ENCODE measurements around the gene CACNG3.

Gene CACNG3

DNA sequence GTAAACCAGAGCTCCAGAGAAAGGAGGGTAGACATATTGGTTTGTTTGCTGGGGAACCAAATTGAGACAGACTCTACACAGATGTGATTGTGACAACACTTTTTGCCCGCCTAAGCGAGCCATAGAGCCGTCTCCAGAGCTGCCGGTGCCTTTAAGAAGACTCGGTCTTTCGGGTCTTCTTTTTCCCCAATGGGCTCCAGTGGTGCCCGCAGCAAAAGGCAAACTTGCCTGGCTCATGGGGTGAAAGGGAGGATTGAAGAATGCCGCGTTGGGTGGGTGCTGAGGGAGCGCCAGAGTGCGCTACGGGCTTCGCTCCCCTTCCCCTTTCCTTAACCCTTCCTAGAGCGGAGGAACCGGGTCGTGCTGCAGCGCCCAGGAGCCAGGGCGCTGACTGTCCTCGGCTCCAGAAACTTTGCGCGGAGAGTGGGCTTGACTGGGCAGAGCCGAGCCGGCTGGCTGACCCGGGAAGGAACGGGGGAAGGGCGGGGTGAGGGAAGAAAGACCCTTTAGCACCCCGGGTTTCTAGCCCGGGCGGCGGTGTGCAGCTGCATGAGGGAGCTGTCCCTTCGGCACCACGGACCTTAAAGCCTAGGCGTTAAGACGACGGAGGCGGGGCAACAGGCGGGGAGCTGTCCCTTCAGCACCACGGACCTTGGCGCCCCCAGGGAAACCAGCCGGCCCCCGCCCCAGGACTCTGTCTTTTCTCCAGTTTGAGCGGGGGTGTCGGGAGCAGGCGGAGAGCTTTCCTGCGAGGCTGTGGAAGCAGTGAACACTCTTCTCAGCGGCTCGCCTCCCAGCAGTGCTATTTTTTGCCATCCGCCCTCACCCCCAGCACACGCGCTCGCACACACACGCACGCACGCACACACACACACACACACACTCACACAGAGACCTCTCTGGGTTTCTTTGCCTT lies at the start of gene CACNG3:
Gene CACNG3 (plus strand): TSS at position 880 of the 916 bp plus-strand sequence. CDS start 420 bp downstream, outside the sequence.
- Histone ChIP-seq H3K27ac (no peak within 1 kb of the TSS), H3K9me3 (ENCODE audit: severe bottlenecking) (no peaks in the 10 kb centered on the region), H3K27me3 (ENCODE audit: insufficient read depth, low read depth, severe bottlenecking) (peaks cover 5% of the 10 kb centered on the region), H3K36me3 (no peaks in the 10 kb centered on the region), H3K4me3 (ENCODE audit: low read depth, low read length) (peak within 1 kb of the TSS; percentile 63)
- TF ChIP-seq, protein P1, sequence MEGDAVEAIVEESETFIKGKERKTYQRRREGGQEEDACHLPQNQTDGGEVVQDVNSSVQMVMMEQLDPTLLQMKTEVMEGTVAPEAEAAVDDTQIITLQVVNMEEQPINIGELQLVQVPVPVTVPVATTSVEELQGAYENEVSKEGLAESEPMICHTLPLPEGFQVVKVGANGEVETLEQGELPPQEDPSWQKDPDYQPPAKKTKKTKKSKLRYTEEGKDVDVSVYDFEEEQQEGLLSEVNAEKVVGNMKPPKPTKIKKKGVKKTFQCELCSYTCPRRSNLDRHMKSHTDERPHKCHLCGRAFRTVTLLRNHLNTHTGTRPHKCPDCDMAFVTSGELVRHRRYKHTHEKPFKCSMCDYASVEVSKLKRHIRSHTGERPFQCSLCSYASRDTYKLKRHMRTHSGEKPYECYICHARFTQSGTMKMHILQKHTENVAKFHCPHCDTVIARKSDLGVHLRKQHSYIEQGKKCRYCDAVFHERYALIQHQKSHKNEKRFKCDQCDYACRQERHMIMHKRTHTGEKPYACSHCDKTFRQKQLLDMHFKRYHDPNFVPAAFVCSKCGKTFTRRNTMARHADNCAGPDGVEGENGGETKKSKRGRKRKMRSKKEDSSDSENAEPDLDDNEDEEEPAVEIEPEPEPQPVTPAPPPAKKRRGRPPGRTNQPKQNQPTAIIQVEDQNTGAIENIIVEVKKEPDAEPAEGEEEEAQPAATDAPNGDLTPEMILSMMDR (IDR thresholded peaks at IDR 0.05; ENCODE audit: low read depth, low read length), result no peak
- peak; percentile 46 for DNase-seq

DNA sequence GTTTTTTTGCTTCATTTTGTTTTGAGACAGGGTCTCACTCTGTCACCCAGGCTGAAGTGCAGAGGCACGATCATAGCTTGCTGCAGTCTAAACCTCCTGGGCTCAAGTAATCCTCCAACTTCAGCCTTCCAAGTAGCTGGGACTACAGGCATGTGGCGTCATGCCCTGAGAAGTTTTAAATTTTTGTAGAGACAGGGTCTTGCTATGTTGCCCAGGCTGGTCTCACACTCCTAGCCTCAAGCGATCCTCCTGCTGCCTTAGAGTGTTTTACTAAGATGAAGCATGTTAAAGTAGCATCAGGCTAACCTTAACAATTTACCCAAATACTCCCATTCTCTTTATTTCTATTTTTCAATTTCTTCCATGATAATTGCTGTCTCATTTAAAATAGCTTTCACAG lies 49.2 kb upstream of the CACNG3 start:
- Histone ChIP-seq H3K27me3 (ENCODE audit: insufficient read depth, low read depth, severe bottlenecking) (no peaks in the 10 kb centered on the region), H3K9me3 (ENCODE audit: severe bottlenecking) (no peaks in the 10 kb centered on the region), H3K36me3 (no peaks in the 10 kb centered on the region), H3K4me3 (ENCODE audit: low read depth, low read length) (no peak overlapping the region), H3K27ac (no peak overlapping the region)
- TF ChIP-seq, protein P1 (IDR thresholded peaks at IDR 0.05; ENCODE audit: low read depth, low read length), result no peak
- no peak for DNase-seq

DNA sequence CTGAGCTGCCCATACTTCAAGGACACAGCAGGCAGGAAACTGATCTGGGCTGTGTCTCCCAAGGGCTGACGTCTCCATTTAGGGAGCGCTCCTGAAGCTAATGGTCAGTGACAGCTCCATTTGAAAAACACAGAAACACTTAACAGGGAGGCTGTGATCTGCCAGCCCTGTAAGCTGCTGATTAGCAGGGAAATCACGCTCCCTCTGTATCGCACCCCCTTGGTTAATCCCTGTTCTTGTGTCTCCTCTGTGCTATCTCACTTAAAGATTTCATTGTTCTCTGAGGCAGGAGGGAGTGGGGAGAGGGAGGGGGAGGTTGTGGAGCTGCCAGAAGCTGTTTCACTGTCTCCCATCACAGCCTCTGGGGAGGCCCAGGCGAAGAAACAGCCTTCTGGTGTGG lies 47.4 kb upstream of the CACNG3 start:
- TF ChIP-seq, protein P1 (IDR thresholded peaks at IDR 0.05; ENCODE audit: low read depth, low read length), result no peak
- H3K4me3 ChIP-seq (ENCODE audit: low read depth, low read length), result no peak overlapping the region
- no peak overlapping the region; the same call in 1 of the 2 replicates for H3K27ac ChIP-seq
- no peaks in the 10 kb centered on the region for H3K9me3 ChIP-seq (ENCODE audit: severe bottlenecking)
- no peaks in the 10 kb centered on the region for H3K36me3 ChIP-seq
- peak; percentile 95 for DNase-seq
- H3K27me3 ChIP-seq (ENCODE audit: insufficient read depth, low read depth, severe bottlenecking), result no peaks in the 10 kb centered on the region

DNA sequence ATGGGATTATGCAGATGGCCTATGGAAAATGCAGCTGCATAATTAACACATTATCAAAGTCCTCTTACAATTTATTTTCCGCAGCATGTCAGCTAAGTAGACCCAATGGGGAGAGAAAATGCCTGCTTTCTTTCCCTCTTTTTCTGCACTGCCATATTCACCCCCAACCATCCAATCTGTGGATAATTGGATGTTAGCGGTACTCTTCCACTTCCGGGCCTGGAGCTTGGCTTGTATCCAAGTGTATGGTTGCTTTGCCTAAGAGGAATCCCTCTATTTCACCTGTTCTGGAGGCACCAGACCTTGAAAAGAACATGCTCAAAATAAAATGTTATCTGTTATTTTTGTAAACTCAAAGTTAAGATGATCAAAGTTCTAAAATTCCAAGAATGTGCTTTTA lies 41.1 kb upstream of the CACNG3 start:
- Histone ChIP-seq H3K36me3 (no peaks in the 10 kb centered on the region), H3K9me3 (ENCODE audit: severe bottlenecking) (no peaks in the 10 kb centered on the region), H3K27ac (no peak overlapping the region), H3K27me3 (ENCODE audit: insufficient read depth, low read depth, severe bottlenecking) (no peaks in the 10 kb centered on the region), H3K4me3 (ENCODE audit: low read depth, low read length) (no peak overlapping the region)
- no peak for DNase-seq
- TF ChIP-seq, protein P1 (IDR thresholded peaks at IDR 0.05; ENCODE audit: low read depth, low read length), result no peak

DNA sequence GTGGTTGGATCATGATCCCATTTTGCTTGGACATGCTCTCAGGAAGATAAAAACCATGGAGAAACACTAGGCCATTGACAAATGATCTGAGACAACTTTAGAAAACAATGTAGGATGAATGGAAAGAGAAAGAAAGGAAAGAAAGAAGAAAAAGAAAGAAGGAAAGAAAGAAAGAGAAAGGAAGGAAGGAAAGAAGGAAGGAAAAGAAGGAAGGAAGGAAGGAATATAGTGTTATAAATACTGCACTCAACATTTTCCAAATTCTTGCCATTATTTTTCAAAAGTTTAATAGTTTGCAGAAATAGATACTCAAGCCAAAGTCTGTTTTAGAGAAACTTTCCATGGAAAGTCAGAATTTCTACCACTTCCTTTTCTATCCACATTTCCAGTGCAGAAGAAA lies 39.2 kb upstream of the CACNG3 start:
- no peaks in the 10 kb centered on the region for H3K36me3 ChIP-seq
- no peak for DNase-seq
- TF ChIP-seq, protein P1 (IDR thresholded peaks at IDR 0.05; ENCODE audit: low read depth, low read length), result no peak
- no peak overlapping the region for H3K4me3 ChIP-seq (ENCODE audit: low read depth, low read length)
- H3K27me3 ChIP-seq (ENCODE audit: insufficient read depth, low read depth, severe bottlenecking), result no peaks in the 10 kb centered on the region
- H3K9me3 ChIP-seq (ENCODE audit: severe bottlenecking), result peaks cover under 1% of the 10 kb centered on the region
- no peak overlapping the region for H3K27ac ChIP-seq

All from WERI-Rb-1 (cell line).